HepG2 (cell line): Measurements from ENCODE around the gene ZNF839. TPM values are rescaled to one million over a fixed set of nuclear protein-coding genes. Genes with fewer than 3 reads are reported as not detected.
A peak's percentile ranks its signal among the peaks of the same experiment; 100 is the strongest.

Source experiments
- CEBPG ChIP-seq: IDR thresholded peaks from 2 replicates; pipeline ENCODE4 v1.6.1; 2016
- CSRNP1 ChIP-seq: sonication (generic); formaldehyde crosslinking; IDR thresholded peaks from 2 replicates; pipeline ENCODE4 v1.8.1; 2023; ENCODE audit warnings: mild to moderate bottlenecking, missing genetic modification reagents
- FOXC1 ChIP-seq: sonication (generic); formaldehyde crosslinking; IDR thresholded peaks from 2 replicates; pipeline ENCODE4 v1.8.0; 2022; ENCODE audit warnings: mild to moderate bottlenecking, missing genetic modification reagents, borderline replicate concordance
- FOXK1 ChIP-seq: sonication (generic); formaldehyde crosslinking; IDR thresholded peaks from 2 replicates; pipeline ENCODE4 v1.4.0; 2020; ENCODE audit warnings: low read depth, missing genetic modification reagents, borderline replicate concordance
- HOXA5 ChIP-seq: sonication (generic); formaldehyde crosslinking; IDR thresholded peaks from 2 replicates; pipeline ENCODE4 v1.4.0; 2020; ENCODE audit warnings: missing genetic modification reagents
- KAT8 ChIP-seq: IDR thresholded peaks from 2 replicates; pipeline ENCODE4 v1.6.1; 2016; ENCODE audit warnings: missing genetic modification reagents, missing compliant biosample characterization
- MAX ChIP-seq: IDR thresholded peaks from 2 replicates; pipeline ENCODE4 v1.6.1; 2012; ENCODE audit warnings: inconsistent platforms
- PAXIP1 ChIP-seq: sonication (generic); formaldehyde crosslinking; conservative IDR thresholded peaks from 2 replicates; pipeline ENCODE4 v1.4.0; 2020; ENCODE audit warnings: mild to moderate bottlenecking, missing genetic modification reagents, moderate library complexity
- POLR2G ChIP-seq: fragments of 200-400 bp; formaldehyde crosslinking; IDR thresholded peaks from 2 replicates; pipeline ENCODE4 v1.6.1; 2018; ENCODE audit warnings: mild to moderate bottlenecking, low read depth, low read length, moderate library complexity
- YY1 ChIP-seq: IDR thresholded peaks from 2 replicates; pipeline ENCODE4 v1.6.1; 2011; ENCODE audit warnings: low read length, low read depth, moderate library complexity, mild to moderate bottlenecking; ENCODE audit not compliant: insufficient read depth, insufficient replicate concordance
- ZBTB49 ChIP-seq: sonication (generic); formaldehyde crosslinking; IDR thresholded peaks from 2 replicates; pipeline ENCODE4 v1.4.0; 2020; ENCODE audit warnings: missing genetic modification reagents, borderline replicate concordance
- ZFP62 ChIP-seq: sonication (generic); formaldehyde crosslinking; IDR thresholded peaks from 2 replicates; pipeline ENCODE4 v1.4.0; 2020; ENCODE audit warnings: missing genetic modification reagents
- ZFP91 ChIP-seq: sonication (generic); formaldehyde crosslinking; IDR thresholded peaks from 2 replicates; pipeline ENCODE4 v1.9.0; 2022; ENCODE audit warnings: missing genetic modification reagents, mild to moderate bottlenecking, borderline replicate concordance
- ZNF263 ChIP-seq: sonication (generic); formaldehyde crosslinking; IDR thresholded peaks from 2 replicates; pipeline ENCODE4 v1.4.0; 2020; ENCODE audit warnings: missing genetic modification reagents
- ZNF275 ChIP-seq: sonication (generic); formaldehyde crosslinking; IDR thresholded peaks from 2 replicates; pipeline ENCODE4 v1.8.0; 2022; ENCODE audit warnings: missing genetic modification reagents, mild to moderate bottlenecking, inconsistent platforms, borderline replicate concordance
- ZSCAN29 ChIP-seq: sonication (generic); formaldehyde crosslinking; conservative IDR thresholded peaks from 2 replicates; pipeline ENCODE4 v1.4.0; 2020; ENCODE audit warnings: mild to moderate bottlenecking, missing genetic modification reagents
- polyA plus RNA-seq, 8 experiments: library from polyadenylated mRNA; depleted of rRNA in 3 of 8; stranded (reverse) in 7 of 8; unstranded in 1 of 8; fragments of >200 nt; fragmentation: Illumina TruSeq in 4 of 8; extraction: Trizol in 4 of 8; gene quantifications; 2 replicates each; pipeline versions ENCODE4 v1.2.1 to v1.2.3, GENCODE V29; 2011 to 2016; ENCODE audit warnings: low read depth in 4 of 8, missing spikeins in 1 of 8, mixed read lengths in 1 of 8; ENCODE audit not compliant: insufficient read depth in 1 of 8
- total RNA-seq, 5 experiments: library from RNA; depleted of rRNA; stranded (reverse); fragments of >200 nt; fragmentation: Illumina TruSeq; extraction: Trizol; gene quantifications; 2 replicates each; pipeline ENCODE4 v1.2.3, GENCODE V29; 2016; ENCODE audit warnings: low read depth in 1 of 5

The ZNF839 gene
- total and polyA plus RNA-seq, 2 of the 13 experiments (the other 11 are each of a cell fraction or from before 2014, with no cell fraction given), result 11.1 to 12.8 TPM

GRCh38 chr14:102321456-102322422 is 2.2 kb downstream of the ZNF839 start (continued):
- peak; percentile 55 for TF ChIP-seq MAX
- TF ChIP-seq POLR2G, result peak; percentile 34
- peak; percentile 15 for TF ChIP-seq YY1
- no peak for TF ChIP-seq ZBTB49 (CRISPR knock-in tag)
- peak; percentile 95 for TF ChIP-seq PAXIP1 (CRISPR knock-in tag)
- TF ChIP-seq ZNF263 (CRISPR knock-in tag), result peak; percentile 35; the same call in 1 of the 2 replicates
- TF ChIP-seq ZSCAN29, result no peak
- no peak for TF ChIP-seq ZFP91 (CRISPR knock-in tag)
- peak; percentile 59; the same call in 1 of the 2 replicates for TF ChIP-seq ZNF275 (CRISPR knock-in tag)
- TF ChIP-seq CEBPG (CRISPR knock-in tag), result peak; percentile 51
- peak; percentile 61; the same call in 1 of the 2 replicates for TF ChIP-seq HOXA5
- peak; percentile 39; the same call in 1 of the 2 replicates for TF ChIP-seq KAT8
- TF ChIP-seq FOXC1 (CRISPR knock-in tag), result peak; percentile 45; the same call in 1 of the 2 replicates
- 0 out of 2 replicates have a peak, but pooled peaks have one; percentile 20 for TF ChIP-seq CSRNP1 (CRISPR knock-in tag)
- TF ChIP-seq ZFP62 (CRISPR knock-in tag), result no peak
- no peak for TF ChIP-seq FOXK1 (CRISPR knock-in tag)
